Fibroblast of lung (primary cell): ENCODE results near the gene CNTNAP5. TPM values are rescaled to one million over a fixed set of nuclear protein-coding genes. Genes with fewer than 3 reads are reported as not detected.
"Not testable (repeated sequence)": the region's sequence is repeated elsewhere in the genome, so short reads cannot be mapped to it uniquely, and the experiment has no call there.

ENCODE experiments used
- DNase-seq, 2 donors: peaks; one replicate each; pipeline versions ENCODE4 v3.0.0 to v3.0.0-alpha.2; 2010; ENCODE audit warnings: low read depth in 2 of 2
- H2AFZ ChIP-seq: 2 replicates; pipeline ENCODE4 v1.5.1; 2012; ENCODE audit warnings: low read length, control low read depth, inconsistent platforms
- H3K27ac ChIP-seq: 2 replicates; pipeline ENCODE4 v1.5.1; 2011; ENCODE audit warnings: low read length, control low read depth; ENCODE audit not compliant: insufficient read depth
- H3K27me3 ChIP-seq: 2 replicates; pipeline ENCODE4 v1.5.1; 2011; ENCODE audit warnings: mild to moderate bottlenecking, low read length; ENCODE audit not compliant: control insufficient read depth, insufficient read depth
- H3K36me3 ChIP-seq: 2 replicates; pipeline ENCODE4 v1.5.1; 2011; ENCODE audit warnings: low read length; ENCODE audit not compliant: control insufficient read depth, insufficient read depth
- H3K4me1 ChIP-seq: 2 replicates; pipeline ENCODE4 v1.5.1; 2011; ENCODE audit warnings: low read length; ENCODE audit not compliant: control insufficient read depth, insufficient read depth; ENCODE audit errors: extremely low read depth
- H3K4me2 ChIP-seq: 2 replicates; pipeline ENCODE4 v1.5.1; 2011; ENCODE audit warnings: low read length, control low read depth; ENCODE audit not compliant: insufficient read depth; ENCODE audit errors: extremely low read depth
- H3K4me3 ChIP-seq, 4 experiments: fragments of 200-600 bp in 1 of 4; sonication (generic) in 1 of 4; replicated peaks in 1 of 4; 2 replicates each; pipeline ENCODE4 v1.5.1; 2011 to 2016; ENCODE audit warnings: low read length in 4 of 4, low read depth in 3 of 4, mild to moderate bottlenecking in 3 of 4, control low read depth in 2 of 4, inconsistent platforms in 1 of 4, mixed read lengths in 1 of 4; ENCODE audit not compliant: insufficient read depth in 1 of 4; ENCODE audit errors: control extremely low read depth in 1 of 4
- H3K79me2 ChIP-seq: 2 replicates; pipeline ENCODE4 v1.5.1; 2012; ENCODE audit warnings: mild to moderate bottlenecking, low read length, inconsistent platforms; ENCODE audit not compliant: control insufficient read depth, insufficient read depth
- H3K9ac ChIP-seq: 2 replicates; pipeline ENCODE4 v1.5.1; 2011; ENCODE audit warnings: mild to moderate bottlenecking, low read length, control low read depth; ENCODE audit not compliant: insufficient read depth
- H3K9me3 ChIP-seq: 2 replicates; pipeline ENCODE4 v1.5.1; 2012; ENCODE audit warnings: low read depth, low read length; ENCODE audit not compliant: control insufficient read depth, insufficient read depth
- H4K20me1 ChIP-seq: 2 replicates; pipeline ENCODE4 v1.5.1; 2011; ENCODE audit warnings: low read length; ENCODE audit not compliant: control insufficient read depth, insufficient read depth; ENCODE audit errors: extremely low read depth
- CTCF ChIP-seq, 2 donors: IDR thresholded peaks in 1 of 2; conservative IDR thresholded peaks in 1 of 2; 1 replicate in 1 of 2; 2 replicates in 1 of 2; pipeline ENCODE4 v1.5.1; 2011 to 2012; ENCODE audit warnings: low read length in 2 of 2, control low read depth in 1 of 2, inconsistent platforms in 1 of 2, low read depth in 1 of 2, mild to moderate bottlenecking in 1 of 2
- EZH2 ChIP-seq: IDR thresholded peaks from 2 replicates; pipeline ENCODE4 v1.5.1; 2012; ENCODE audit warnings: low read length, control low read depth, mild to moderate bottlenecking; ENCODE audit errors: missing control alignments
- polyA plus RNA-seq, 2 donors: library from polyadenylated mRNA; depleted of rRNA in 1 of 2; stranded (reverse) in 1 of 2; unstranded in 1 of 2; fragments of >200 nt; gene quantifications; 2 replicates each; pipeline ENCODE4 v1.2.1, GENCODE V29; 2011 to 2012; ENCODE audit warnings: missing spikeins in 1 of 2
- total RNA-seq: library from RNA; depleted of rRNA; stranded (reverse); fragments of >200 nt; gene quantifications from 2 replicates; pipeline ENCODE4 v1.2.1, GENCODE V29; 2014

The CNTNAP5 gene
- total and polyA plus RNA-seq, 2 donors (not counting 1 experiment from before 2014, with no cell fraction given) = not detected

GRCh38 chr2:124353656-124354055 is 328.6 kb downstream of the CNTNAP5 start:
- H3K27me3 ChIP-seq = no peaks in the 10 kb centered on the region
- H3K36me3 ChIP-seq = no peaks in the 10 kb centered on the region
- H3K27ac ChIP-seq = no peak overlapping the region
- no peak overlapping the region for H3K4me2 ChIP-seq
- H2AFZ ChIP-seq = no peak overlapping the region
- H3K4me1 ChIP-seq = no peaks in the 10 kb centered on the region
- H4K20me1 ChIP-seq = no peaks in the 10 kb centered on the region
- H3K9me3 ChIP-seq = no peaks in the 10 kb centered on the region
- no peaks in the 10 kb centered on the region for H3K79me2 ChIP-seq
- no peak overlapping the region for H3K9ac ChIP-seq
- H3K4me3 ChIP-seq = no peak overlapping the region
- TF ChIP-seq EZH2 (no peak), CTCF (conservative IDR thresholded peaks at IDR 0.05 in 1 of 2, IDR thresholded peaks at IDR 0.05 in 1 of 2; ENCODE audit: low read depth in 1 of 2, low read length in 2 of 2) (no peak)
- DNase-seq = no peak

GRCh38 chr2:124354466-124354865 is 329.4 kb downstream of the CNTNAP5 start:
- H3K4me2 ChIP-seq = no peak overlapping the region
- H3K27ac ChIP-seq = no peak overlapping the region
- no peak overlapping the region for H2AFZ ChIP-seq
- no peak overlapping the region for H3K4me3 ChIP-seq
- H3K27me3 ChIP-seq = no peaks in the 10 kb centered on the region
- no peaks in the 10 kb centered on the region for H3K79me2 ChIP-seq
- no peak for DNase-seq
- H3K4me1 ChIP-seq = no peaks in the 10 kb centered on the region
- no peaks in the 10 kb centered on the region for H3K36me3 ChIP-seq
- H3K9ac ChIP-seq = no peak overlapping the region
- H3K9me3 ChIP-seq = no peaks in the 10 kb centered on the region
- H4K20me1 ChIP-seq = no peaks in the 10 kb centered on the region
- no peak for TF ChIP-seq CTCF (conservative IDR thresholded peaks at IDR 0.05 in 1 of 2, IDR thresholded peaks at IDR 0.05 in 1 of 2; ENCODE audit: low read depth in 1 of 2, low read length in 2 of 2)
- no peak for TF ChIP-seq EZH2

GRCh38 chr2:124361966-124362365 is 336.9 kb downstream of the CNTNAP5 start:
- not testable (repeated sequence) for H3K4me3 ChIP-seq, H3K27ac ChIP-seq, H3K4me2 ChIP-seq, H3K4me1 ChIP-seq, H2AFZ ChIP-seq, DNase-seq, H3K27me3 ChIP-seq, H3K9ac ChIP-seq, H3K79me2 ChIP-seq, H3K9me3 ChIP-seq, H3K36me3 ChIP-seq, H4K20me1 ChIP-seq
